Middle frontal gyrus (tissue), 1 donor: ENCODE measurements around the gene CAMSAP1.

Experiments used
- DNase-seq: peaks from one replicate; pipeline ENCODE4 v3.0.0-alpha.2; 2015; ENCODE audit warnings: low spot score; ENCODE audit errors: extremely low spot score

Gene CAMSAP1

DNA sequence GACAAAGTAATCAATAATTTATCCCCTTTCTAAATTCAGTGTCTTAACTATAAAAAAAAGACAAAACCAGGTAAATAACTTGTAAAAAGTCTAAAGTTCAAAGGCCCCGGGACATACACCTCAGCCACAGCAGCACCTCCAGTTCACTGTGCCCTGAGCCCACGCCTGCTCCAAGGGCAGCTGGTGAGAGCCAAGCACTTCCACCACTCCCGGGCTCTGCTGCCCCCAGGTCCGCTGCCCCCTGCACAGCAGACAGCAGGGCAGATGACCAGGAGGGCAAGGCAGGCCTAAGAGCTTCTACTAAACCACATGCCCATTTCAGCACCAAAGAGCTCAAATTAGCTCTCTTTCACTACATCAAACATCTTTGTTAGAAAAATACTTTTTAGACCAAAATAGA, 91.9 kb downstream of the CAMSAP1 start:
- DNase-seq: no peak

DNA sequence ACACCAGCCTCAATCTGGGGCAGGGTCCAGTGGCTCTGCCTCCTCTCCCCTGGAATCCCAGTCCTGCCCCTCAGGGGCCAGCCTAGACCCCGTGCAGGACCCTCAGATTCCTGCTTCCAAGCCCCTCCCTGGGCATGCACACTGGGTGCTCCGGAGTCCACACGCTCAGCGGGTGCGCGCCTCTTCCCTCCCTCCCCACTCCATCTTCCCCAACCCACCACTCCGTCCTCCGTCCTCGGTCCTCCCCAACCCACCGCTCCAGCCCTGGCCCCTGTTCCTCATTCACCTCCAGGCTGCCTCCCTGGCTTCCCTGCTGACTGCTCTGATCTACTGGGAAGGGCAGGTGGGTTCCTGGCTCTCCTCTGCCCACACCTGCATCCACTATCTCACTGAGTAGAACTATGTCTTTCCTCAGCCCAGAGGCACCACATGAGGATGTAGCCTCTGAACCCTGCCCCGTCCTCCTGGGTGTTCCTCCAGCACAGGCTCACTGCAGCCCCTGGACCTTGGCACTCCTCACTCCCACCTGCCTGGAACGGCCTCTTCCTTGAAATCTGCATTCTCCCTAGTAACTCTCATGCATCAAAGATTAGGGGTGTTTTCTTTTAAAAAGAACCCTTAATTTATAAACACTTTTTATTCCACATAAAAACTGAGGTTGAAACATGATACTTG, 92.8 kb downstream of the CAMSAP1 start:
- no peak for DNase-seq

DNA sequence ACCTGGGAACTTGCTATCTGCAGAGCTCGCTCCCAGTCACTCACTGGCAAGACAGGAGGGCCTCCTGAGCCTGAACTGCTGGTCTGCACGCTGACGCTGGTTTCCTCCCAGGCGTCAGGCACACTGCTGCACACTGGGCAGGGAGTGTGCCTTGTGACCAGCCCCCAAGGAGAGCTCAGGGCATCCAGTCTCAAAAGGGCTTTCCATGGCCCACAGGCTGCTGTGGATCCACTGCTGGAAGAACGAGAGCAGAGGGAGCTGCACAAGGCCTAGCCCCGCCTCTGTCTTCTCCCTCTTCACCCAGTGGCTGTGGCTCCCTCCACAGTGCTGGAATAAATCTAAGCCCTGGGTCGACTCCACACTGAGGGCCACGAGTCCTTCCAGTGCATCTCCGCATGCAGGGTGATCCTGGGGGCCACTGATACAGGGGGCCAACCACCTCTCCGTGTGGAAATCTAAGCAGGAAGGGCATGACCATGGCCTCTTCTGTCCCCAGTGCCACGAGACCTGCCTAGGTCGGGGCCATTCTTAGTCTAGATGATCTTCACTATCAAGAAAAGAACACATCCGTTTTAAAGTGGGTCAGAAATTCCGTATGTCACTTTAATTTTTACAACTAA, 93.6 kb downstream of the CAMSAP1 start:
- no peak for DNase-seq

DNA sequence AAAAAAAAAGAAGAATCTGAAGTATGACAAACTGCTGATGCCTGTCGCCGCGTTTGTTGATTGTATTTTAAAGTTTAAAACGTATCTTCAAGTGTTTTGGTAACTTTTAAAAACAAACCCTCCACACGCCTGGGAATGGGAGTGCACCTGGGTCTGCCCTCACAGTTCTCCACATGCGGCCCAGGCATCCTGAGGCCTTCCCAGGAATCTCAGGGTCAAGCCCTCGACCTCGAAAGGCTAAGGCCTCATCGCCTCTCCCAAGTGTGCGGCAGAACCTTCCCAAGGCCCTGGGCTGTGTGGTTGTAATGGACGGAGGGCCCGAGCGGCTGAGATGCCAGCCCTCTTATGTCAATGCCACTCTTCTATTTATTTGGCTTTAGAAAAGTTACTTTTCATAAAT, 94.4 kb downstream of the CAMSAP1 start:
- no peak for DNase-seq

DNA sequence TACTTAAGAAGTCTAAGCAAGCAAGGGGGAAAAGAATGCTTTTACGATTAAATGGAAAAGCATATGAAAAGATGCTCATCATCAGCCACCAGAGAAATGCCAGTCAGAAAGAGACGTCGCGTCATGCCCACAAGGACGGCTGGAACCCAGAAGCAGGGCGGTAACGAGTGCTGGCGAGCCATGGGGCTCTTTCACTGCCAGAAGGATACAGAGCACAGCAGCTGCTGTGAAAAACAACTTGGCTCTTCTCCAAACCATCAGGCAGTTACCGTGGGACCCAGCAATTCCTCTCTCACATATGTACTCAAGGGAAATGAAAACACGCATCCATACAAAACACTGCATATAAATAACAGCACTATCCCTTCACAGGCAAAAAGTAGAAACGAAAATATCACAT, 95.5 kb downstream of the CAMSAP1 start:
- DNase-seq: peak; percentile 39

DNA sequence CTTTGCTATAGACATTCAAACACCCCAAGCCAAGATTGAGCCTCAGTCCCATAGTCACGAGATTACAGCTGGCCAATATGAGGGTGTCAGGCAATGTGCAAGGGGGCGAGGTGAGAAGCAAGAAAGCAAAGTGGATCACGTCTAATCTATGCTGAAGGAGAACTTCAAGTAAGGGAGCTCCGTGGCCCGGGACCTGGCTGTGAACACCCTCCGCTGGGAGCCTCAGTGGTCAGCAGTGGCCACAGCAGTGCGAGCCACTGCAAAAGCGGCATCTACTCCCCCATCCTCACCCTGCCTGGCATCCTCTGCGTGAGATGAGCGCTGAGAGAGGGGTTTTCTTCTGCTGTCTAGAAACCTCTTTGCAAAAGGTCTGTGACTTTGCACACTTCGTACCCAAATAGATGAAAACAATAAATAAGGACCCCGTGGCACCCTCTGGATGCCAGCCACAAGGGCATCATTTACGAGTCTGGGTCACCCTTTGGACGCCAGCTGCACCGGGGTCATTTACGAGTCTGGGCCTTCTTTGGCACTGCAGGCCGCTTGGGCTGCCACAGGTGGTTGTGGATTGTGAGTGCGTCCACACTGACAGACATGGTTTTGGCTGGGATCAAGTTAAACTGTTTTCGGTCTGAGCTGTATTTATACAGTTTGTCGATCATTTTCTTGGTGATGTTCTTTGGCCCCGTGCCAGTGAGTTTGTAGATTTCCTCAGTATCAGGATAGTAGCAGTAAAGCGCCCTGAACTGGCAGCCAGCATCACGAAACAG, 96.4 kb downstream of the CAMSAP1 start:
- DNase-seq: no peak

DNA sequence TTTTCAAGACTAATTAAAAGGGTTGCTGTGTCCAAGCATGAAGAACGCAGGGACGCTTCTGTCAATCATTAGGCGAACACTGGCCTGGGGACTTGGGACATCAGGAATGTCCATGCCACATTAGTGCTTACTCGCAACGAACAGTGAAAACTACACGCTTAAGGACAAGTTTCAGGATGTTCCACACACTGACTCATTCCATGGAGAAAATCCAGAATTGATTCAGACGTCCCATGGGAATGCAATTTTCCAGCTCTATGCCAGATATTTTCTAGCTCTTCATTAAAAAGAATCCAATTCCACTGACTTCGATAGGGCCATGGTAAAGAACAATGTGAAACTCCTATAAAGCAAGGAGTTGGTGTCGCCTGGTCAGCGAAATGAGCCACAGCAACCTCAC, 98.2 kb downstream of the CAMSAP1 start:
- DNase-seq: no peak

DNA sequence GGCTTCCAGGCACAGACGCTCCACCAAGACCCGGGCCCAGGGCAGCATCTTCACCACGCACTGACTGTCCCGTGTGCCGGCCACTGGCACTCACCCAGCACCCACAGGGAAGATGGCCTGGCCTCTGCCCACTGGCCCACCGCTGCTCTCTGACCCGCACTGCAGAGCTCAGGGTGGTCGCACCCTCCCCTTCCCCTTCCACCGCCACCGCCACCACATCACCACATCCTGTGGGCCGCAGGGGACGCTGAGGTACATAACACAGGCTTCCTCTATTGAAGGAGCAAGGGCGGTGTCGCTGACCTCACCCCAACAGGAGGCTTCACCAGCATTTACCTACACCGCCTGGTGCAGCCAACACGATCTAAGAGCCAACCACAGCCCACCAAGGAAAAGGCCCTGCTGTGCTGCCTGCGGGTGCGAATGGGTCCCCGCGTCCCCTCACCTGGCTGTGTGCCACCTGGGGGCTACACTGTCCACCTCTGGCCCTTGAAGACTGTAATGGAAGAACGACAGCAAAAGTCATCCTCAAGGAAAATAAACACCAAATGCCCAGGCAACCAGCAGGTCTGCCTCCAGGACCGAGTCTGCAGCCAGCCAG, 101.8 kb downstream of the CAMSAP1 start:
- DNase-seq: no peak

DNA sequence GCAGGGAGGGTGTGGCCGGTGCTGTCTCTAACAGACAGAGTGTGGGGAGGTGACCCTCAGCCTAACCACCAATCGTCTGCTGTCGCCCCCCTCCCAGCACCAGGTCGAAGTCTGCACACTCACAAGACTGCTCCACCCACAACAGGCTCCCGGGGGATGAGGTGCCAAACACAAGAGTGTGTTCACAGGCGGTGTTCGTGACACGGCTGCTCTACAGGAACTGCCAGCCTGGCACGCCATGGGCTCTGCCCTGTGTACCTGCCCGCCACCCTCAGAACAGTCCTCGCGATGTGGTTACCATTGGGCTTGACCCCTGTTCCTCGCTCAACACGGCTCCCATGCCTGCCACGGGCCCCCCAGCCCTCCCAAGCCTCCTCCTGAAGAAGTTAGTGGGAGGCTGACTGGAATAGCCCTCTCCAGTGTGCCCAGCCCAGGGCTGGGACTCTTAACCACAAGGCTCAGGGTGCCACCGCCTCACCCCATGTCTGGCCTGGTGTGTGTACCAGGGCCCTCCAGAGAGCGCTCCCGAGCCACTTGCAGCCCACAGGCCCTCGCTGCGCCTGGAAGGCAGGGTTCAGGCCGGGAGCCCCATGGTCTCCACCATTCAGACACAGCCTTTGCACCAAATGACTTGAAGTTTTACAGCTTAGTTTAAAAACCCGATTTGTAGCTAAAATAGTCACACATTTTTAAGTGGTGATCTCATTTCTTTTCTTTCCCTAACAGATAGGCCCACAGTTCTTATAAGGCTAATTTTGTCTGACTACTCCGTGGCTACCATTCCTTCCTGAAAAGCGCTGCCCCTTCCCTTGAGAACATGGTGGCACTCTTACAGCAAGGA, 102.5 kb downstream of the CAMSAP1 start:
- no peak for DNase-seq

DNA sequence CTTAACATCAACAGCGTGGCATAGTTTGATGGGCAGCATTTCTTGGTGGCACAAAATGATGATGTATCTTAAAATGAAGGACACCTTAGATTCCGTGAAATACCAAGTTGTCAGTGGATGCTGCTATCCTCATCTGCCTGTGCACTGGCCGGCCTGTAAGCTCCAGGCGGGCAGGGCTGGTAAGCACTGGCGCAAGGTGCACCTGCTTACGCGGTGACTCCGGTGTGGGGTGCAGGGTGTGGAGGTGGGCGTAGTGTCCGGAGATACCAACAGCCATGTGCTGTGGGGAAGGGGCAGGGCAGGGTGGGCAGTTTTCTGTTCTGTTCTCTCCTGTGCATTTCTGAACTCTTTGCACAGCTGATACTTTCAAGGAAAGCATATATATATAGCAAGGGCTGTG, 103.9 kb downstream of the CAMSAP1 start:
- DNase-seq: no peak

DNA sequence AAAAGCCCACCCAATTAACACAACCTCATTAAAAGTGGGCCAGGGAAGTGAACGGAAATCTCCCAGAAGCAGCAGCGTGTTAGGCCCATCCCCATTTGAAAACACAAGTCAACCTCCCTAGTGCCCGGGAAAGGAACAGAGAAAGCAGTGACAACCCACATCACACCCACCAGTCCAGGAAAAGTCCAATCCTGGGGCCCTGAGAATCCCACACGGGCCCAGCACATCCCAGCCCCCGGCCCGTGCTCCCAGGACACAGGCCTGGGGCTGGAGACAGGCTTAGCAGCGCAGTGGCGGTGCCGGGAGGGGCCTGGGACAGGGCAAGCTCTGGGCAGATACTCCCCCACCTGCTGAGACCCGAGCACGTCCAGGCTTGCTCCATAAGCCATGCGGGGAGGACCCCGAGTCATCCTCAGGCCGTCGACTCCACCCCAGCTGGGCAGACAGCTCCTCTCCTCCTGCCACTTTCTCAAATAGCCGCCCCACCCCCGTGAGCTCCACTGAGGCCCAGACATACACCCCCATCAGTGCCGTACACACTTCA, 104.4 kb downstream of the CAMSAP1 start:
- no peak for DNase-seq

DNA sequence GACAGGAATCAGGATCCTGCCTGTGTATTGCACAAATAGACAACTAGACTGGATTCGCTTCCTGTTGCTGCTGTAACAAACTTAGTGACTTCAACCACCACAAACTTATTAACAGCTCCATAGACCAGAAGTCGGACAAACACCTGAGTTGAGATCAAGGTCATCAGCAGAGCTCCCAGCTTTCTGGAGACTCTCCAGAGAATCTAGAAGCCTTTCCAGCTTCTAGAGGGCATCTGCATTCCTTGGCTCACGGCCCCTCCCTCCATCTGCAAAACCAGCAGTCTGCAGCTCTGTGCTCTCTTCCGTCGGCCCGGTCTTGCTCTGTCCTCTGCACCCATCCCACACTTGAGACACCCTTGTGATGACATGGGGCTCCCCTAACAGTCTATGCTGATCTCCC, 106.3 kb downstream of the CAMSAP1 start:
- no peak for DNase-seq

DNA sequence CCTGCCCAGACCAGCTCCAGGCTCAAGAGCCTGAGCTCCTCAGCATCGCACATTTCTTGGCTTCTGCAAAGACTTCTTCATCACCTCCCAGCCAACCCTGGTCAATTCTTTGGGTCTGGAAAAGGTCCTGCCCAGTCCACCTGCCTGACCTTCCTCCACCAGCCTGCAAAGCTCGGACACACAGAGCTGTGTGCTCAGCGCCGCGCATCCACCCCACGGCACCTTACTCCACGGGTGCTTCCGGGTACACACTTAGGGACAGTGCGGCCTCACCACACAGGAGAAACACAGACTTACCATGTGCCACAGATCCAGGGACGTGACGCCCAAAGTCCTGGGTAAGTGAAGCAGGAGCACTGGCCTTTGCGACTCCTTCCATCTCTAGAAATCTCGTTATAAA, 108.1 kb downstream of the CAMSAP1 start:
- no peak for DNase-seq

DNA sequence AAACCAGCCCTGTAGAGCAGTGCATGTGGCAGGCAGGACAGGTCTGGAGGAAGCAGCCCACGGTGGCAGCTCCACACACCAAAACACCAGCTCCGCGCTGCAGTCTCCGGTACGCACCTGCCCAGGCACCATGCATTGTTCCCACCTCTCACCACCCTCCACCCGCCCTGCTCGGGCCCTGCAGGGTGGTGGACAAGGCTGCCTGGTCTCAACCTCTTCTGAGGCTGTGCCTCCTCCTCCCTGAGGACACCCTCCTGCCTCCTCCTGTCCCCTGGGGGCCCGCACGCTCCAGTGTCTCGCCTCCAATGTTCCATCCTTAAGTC, 109.1 kb downstream of the CAMSAP1 start:
- DNase-seq: no peak

DNA sequence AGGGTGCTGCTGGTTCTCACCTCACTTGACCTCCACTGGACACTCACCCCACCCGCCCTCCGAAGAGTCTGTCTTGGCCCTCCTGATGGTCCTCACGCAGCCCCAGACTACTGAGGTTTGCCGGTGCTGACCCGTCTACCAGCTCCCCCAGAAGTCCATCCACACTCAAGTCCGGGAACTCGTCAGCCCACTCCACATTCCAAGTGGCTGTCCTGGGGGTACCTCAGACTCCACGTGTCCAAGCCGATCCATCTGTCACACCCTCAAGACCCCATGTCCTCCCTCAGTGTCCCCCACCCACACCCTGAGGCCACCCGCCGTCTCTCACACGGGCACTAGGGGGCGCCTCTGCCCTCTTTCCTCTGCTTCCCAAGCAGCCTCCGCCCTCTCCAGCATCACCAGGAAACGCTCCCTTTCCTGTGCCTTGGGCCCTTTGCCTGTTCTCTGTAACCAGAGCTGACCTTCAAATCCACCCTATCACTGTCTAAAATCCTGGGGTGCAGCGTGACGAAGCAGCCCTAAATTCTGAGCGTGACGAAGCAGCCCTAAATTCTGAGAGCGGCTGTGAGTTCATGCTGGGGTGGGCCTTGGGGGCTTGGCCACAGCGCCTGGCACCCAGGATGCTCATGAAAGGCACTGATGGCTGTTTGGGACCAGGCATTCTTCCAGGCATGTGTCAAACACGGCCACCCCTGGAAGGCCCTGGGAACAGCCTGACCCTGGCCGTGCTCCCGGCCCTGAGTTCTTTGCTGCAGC, 109.7 kb downstream of the CAMSAP1 start:
- no peak for DNase-seq

DNA sequence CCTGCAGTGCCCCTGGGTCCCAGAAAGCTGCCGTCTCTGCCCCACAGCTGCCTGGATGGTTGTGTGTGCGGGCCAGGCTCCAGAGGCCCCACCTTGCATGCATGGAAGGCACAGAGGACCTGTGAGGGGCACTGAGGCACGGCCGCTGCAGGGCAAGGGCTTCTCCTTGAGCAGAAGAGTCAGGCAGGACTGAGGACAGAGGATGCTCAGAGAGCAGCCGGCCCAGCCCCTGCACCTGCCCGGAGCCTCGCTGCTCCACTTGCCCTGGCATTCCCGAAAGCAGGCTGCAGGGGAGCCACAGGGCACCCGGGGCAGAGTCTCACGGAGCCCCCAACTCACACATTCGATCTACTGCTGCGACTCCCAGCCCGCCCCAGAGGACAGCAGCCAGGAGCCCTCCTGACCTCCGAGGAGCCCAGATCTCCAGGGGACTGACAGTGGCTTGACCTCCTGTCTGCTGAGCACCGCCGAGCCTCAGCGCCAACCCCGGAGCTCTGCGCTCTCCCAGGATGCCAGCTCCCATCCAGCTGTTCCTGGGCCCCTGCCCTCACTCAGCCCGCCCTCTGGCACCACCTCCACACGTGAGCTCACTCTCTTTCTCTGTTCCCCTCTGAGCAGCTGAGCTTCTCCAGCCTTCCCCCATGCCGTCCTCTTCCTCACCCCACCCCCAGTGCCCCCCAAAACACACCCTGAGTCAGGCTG, 110.4 kb downstream of the CAMSAP1 start:
- DNase-seq: no peak

DNA sequence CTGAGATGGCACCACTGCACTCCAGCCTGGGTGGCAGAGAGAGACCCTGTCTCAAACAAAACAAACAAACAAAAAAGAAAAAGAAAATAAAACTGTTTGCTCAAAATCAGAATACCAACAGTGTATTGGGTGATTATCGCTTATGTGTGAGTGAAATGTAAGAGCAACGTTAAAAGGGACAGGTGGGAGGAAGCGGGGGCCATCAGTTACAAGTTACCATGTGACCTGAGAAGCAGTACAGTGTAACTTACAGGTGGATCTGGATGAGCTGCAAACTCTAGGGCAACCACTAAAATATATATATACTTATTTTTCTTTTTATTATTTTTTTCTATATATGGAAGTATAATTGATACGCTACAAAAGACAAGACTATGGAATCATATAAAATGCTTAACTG, 112.0 kb downstream of the CAMSAP1 start:
- DNase-seq: no peak

DNA sequence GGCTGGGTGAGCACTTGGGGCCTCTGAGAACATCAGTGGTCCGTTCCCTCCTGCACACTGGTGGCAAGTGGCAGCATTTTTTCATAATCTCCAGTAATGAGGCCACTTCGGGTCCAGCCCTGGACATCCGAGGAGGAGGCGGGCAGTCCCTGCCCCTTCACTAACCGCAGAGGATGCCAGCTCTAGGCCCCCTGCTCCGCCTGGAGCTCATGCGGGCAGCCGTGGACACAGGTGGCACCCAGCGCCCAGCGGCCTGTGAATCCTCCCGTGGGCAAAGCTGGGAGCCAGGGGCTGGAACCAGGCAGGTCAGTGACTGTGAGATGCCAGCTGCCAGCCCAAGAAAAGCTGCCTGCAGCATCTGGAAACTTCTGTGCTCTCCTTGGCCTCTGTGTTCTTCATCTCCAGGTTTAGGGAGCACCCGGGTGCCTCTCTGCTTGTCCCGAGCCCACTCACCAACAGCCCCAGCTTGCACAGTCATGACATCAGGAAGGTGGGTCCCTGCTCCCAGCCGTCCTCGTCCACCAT, 112.9 kb downstream of the CAMSAP1 start:
- DNase-seq: no peak

DNA sequence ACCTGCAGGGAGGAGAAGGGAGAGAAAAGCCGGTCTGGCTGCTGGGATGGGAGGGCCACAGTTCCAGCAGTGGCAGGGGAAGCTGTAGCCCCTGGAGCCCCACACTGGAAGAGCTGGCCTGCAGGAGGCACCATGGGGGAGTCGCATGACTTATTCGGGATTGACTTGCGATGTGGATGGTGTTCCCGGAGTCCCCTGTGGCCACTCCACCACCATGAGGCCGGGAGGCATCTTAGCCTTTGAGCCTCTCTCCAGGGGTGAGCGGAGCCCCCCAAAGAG, 113.3 kb downstream of the CAMSAP1 start:
- DNase-seq: no peak
